NCI-H1417 (cell line): ENCODE results near the gene TCERG1L.

Source experiments
- DNase-seq, 3 experiments: peaks; one replicate each; lab custom pipeline; 2025; lab: John Stamatoyannopoulos, UW

Gene TCERG1L

DNA sequence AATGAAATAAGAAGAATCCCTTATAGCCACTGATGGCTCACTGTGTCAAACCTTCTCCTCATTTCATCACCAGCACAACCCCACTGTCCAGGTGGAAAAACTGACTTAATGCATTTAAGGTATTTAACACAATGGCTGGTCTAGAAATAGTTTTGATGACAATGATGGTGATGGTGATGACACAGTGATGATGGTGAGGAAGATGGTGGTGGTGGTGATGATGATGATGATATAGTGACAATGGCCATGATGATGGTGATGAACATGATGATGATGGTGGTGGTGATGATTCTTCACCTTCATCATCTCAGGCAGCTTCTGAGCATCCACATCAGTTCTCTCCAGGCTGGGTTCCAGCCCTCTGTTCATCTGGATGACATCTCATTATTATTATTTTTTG lies 186.6 kb downstream of the TCERG1L start:
- DNase-seq = no peak

GRCh38 chr10:131123496-131123895 lies 188.0 kb downstream of the TCERG1L start:
- no peak for DNase-seq

DNA sequence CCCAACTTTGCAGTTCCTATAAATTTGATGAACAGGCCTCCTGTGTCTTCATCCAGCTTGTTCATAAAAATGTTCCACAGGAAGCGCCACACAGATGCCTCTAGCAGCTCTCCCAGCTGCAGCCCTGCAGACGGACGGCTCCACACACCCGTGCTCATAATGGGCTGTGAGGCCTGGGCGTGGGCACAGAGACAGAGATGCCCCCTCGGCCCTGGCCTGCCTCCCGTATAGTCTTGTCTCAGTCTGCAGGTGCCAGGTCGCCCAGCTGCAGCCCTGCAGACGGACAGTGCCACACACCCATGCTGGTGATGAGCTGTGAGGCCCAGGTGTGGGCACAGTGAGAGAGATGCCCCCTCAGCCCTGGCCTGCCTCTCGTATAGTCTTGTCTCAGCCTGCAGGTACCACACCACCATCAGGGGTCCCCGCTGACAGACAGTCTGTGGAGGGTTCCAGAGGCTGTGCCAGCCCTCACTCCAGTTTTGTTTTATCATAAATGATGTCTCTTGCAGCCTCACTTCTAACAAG lies 189.9 kb downstream of the TCERG1L start:
- no peak for DNase-seq

- DNase-seq = no peak
Observed at GRCh38 chr10:131119626-131120355, 191.7 kb downstream of the TCERG1L start.

DNA sequence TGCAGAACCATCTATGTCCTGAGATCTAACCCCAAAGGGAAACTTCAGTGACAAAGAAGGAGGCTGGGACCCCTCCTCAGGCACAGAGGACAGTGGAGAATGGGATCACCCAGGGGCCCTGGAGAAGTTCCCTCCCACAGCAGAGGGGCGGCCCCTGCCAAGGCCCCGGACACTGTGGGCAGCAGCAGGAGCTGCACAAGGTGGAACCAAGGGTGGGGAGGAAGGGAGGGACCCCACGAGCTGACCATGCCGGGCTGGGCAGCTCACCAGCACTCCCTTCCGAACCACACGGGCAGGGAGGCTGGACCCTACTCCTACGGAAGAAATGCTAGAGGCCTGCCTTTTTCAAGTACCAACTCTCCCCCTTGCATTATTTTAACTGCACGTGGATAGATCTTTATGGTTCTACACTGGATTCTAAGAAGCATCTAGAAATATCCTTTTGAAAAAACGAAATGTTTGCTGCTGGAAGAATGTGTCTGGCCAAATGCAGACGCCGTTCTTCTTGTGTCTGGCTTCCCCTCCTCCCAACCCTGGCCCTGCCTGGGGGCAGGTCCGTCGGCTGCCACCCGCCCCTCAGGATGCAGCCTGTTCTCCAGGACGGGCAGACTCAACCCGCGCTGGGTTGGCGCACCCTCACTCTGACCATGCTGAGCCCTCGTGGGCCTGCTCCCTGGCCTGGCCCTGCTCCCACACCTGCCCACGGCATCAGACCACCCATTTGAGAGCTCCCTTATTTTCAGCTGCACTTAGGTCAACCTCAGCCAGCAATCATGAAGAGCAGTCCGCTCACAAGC lies 193.9 kb downstream of the TCERG1L start:
- DNase-seq = no peak

DNA sequence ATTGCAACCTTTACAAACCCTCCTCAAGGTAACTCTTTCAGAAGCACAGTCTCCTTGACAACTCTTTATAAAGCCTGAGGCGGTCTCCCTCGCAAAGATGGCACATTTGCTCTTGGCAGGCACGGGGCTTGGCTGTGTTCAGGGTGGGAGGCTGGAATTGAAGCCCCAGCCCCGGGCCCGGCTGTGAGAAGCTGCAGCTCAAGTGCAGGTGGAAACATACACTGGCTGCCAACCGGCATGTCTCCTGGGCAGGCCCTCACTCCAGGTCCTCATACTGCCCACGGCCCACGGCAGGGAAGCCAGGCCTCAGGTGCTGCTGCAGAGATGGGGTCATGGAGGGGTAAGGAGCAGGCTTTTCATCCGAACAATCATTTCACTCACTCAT lies 194.5 kb downstream of the TCERG1L start:
- no peak for DNase-seq

DNA sequence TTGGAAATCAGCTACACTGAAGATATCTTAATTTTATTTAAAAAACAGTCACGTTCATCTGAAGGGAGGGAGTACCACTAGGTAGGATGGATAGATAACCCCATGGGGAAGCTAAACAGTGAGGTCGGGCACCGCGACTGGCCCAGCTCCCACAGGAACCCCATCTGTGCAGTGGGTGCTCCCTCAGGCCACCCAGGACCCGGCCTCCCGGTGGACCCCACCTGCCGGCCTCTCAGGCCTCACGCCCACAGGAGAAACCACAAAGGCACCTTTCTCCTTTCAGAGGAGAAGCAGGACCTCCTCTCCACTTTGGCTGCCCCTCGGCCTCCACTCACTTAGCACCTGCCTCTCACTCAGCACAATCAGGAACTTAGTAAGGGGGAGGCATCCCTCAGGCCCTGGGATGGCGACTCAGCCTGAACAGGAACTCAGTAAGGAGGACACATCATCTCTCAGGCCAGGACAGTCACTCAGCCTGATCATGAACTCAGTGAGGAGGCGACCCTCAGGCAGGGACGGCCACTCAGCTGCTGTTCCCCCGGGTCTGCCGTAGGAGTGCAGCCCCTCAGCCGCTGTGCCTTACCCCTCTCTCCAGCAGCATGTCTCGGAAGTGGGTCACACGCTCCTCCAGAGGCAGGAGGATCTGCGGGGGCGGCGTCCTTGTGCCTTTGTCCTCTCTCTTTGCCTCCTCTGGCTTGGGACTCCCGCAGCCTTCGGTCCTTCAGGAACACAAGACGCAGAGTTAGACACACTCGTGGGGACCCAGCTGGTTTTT lies 195.1 kb downstream of the TCERG1L start:
- no peak for DNase-seq

GRCh38 chr10:131115801-131116200 lies 195.7 kb downstream of the TCERG1L start:
- no peak for DNase-seq

GRCh38 chr10:131115321-131115720 lies 196.2 kb downstream of the TCERG1L start:
- DNase-seq = no peak

DNA sequence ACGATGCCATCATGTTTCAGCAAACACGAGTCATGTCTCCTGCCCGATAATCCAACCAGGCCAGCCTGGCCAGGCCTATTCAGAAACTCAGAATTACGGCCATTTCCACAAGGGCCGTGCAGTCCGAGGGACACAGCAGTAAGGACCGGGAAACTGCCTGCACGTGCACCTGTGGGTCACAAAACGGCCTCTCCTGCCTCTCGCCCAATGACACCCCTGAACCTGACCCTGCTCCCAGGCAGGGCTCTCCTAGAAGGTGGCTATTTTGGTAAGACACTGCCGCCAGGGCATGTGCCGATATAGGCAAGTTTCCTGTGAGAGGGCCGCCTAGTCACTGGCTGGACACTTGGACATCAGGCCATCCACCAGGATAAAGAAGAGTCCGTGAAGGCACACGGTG lies 196.7 kb downstream of the TCERG1L start:
- DNase-seq = no peak

GRCh38 chr10:131113709-131114291 lies 197.7 kb downstream of the TCERG1L start:
- DNase-seq = no peak

DNA sequence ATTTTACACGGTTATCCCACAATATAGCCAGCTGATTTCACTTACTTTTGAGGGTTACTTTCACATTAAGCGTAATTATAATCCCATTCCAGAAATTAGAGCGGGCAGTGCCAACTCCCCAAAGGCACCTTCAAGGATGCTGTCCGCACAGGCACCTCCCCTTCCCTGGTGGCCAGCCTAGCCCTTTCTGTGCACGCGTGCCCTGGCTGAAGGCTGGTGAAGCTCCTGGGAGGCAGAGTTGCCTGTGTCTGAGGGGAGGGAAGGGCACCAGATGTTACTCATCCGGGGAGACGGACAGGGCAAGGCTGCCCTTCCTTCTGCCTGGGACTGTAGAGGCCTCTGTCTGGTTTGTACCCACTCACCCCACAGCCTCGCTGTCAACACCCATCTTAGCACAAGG lies 198.4 kb downstream of the TCERG1L start:
- DNase-seq = no peak

DNA sequence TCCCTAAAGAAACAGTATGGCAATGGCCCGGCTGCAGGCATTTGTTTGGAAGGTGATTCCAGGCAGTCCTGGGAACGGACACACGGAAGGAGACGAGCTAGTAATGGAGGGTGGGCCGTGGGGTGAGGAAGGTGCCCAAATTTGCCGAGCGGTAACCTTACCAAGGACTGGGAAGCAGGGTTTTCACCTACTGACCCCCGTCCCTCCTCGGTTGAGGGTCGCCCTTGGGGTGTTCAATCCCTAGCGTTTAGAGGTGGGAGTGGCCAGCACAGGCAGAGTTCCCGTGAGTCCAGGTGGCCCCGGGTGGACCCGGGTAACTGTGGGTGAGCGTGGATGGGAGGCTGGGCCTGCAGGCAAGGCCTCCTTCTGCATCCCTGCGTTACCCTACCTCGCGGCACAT lies 198.8 kb downstream of the TCERG1L start:
- DNase-seq = no peak

- no peak for DNase-seq
Observed at GRCh38 chr10:131111471-131112080, 199.9 kb downstream of the TCERG1L start.

DNA sequence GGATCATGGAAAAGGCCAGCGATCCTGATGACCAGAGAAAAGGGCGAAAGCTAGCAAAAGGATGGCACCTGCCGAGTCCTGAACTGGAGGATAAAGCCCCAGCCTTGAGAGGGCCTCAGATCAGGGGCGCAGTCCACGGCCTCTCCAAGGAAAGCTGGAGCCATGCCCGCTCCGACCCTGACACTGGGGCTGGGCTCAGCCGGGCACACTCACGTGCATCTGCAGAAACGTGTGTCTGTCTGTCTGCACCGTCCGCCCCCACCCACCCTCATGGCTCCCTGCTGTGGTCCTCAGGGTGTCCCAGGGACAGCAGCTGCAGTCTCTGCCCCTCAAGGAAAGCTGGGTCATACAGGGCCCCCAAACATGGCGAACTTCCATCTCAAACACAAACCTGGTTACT lies 200.5 kb downstream of the TCERG1L start:
- no peak for DNase-seq

GRCh38 chr10:131110241-131110783 lies 201.2 kb downstream of the TCERG1L start:
- no peak for DNase-seq

GRCh38 chr10:131109726-131110125 lies 201.8 kb downstream of the TCERG1L start:
- DNase-seq = no peak

DNA sequence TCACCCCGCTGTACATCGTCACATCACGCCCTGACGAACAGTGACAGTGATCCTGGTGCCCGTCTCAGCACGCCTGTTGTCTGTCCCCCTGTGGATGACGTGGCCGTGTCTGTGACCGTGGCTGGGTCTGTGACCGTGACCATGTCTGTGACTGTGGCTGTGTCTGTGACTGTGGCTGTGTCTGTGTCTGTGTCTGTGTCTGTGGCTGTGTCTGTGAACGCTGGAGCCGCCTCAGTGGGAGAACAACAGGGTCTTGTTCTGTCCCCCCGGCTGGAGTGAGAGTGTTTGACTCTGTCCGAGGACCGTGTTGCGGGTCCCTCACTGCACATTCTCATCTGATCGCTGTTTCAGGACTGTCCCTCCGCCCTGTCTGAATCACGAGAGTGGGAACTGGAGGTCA lies 202.2 kb downstream of the TCERG1L start:
- DNase-seq = no peak

DNA sequence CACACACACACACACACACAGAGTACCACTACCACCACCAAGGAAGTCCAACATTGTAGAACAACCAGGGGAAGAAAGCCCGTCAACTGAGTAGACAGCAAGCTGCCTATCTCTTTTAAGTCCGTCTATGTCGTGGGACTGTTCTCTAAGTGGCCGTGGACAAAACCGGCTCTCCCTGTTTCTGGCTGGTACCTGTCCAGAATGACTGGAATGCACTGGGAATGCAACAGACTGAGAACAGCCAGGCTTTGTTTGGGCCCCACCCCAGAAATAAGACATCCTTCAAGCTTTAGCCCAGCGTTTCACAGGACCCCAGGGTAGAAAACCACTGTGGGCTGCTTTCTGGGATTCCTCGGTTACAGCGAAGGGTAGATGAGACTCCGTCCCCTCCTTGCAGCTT lies 203.6 kb downstream of the TCERG1L start:
- DNase-seq = no peak

GRCh38 chr10:131102676-131103075 lies 208.8 kb downstream of the TCERG1L start:
- DNase-seq = no peak

DNA sequence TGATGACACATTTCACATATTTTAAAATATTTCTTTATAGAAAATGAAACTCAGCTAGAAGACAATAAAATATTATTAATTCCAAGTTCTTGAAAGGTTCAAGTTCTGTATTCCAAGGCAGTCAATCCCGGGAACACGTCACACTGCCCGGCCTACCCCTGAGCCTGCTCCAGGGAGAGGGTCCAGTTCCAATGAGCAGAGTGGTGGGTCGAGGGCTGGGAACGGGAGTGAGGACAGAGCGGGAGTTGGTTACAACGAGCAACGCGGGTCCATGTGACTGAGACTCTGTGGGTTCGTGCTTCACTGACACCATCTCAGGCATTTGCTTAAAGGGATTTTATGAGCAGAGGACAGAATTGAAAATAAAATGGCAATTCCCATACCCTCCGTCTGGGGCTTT lies 209.4 kb downstream of the TCERG1L start:
- no peak for DNase-seq
